ENCODE measurements around the gene NRTN. TPM values are rescaled to one million over a fixed set of nuclear protein-coding genes. Genes with fewer than 3 reads are reported as not detected.

Gene NRTN
- total and polyA plus RNA-seq, 2 donors (not counting 3 experiments of a cell fraction or from before 2014, with no cell fraction given), result 0.41 TPM; not detected in 1

DNA sequence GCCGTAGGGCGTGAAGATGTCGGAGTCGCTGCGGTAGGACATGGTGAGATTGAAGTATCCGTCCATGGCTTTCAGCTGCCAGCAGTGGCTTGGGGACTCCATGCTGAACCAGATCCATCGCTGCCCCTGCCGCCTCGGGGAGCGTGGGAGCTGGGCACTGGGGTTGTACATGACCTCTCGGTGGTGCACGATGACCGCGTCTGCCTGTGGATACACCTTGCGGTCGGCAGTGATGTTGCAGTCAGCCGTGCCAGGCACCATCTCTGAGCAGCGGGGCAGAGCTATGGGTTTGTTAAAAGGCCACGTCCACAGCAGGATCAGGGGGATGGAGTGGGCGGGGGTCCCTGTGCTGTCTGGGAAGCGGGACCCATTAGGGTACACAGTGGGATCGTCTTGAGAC lies 27.2 kb downstream of the NRTN start:
- no TSS peak for BruUV-seq (replicated peaks)
- Histone ChIP-seq H3K4me3 (replicated peaks in 1 of 3; ENCODE audit: insufficient read depth in 1 of 3, low read depth in 1 of 3, low read length in 3 of 3) (no peak overlapping the region), H3K27ac (ENCODE audit: insufficient read depth, low read depth, low read length) (no peak overlapping the region), H3K4me2 (ENCODE audit: insufficient read depth, low read length) (no peak overlapping the region), H3K79me2 (ENCODE audit: control insufficient read depth, insufficient read depth, low read length) (no peaks in the 10 kb centered on the region), H4K20me1 (replicated peaks; ENCODE audit: control insufficient read depth, extremely low read depth, insufficient read depth, low read length) (no peaks in the 10 kb centered on the region), H3K4me1 (ENCODE audit: control insufficient read depth, extremely low read depth, insufficient read depth, low read length) (peaks cover 7% of the 10 kb centered on the region), H3K36me3 (ENCODE audit: control insufficient read depth in 2 of 2, extremely low read depth in 1 of 2, insufficient read depth in 2 of 2, low read length in 2 of 2) (no peaks in the 10 kb centered on the region), H3K9ac (replicated peaks; ENCODE audit: extremely low read depth, insufficient read depth, low read length) (no peak overlapping the region), H3K27me3 (ENCODE audit: control insufficient read depth in 2 of 2, insufficient read depth in 2 of 2, low read length in 2 of 2) (peaks cover 0 to 3% of the 10 kb centered on the region in 2 experiments), H2AFZ (ENCODE audit: low read depth, low read length) (no peak overlapping the region), H3K9me1 (replicated peaks; ENCODE audit: control insufficient read depth, extremely low read depth, insufficient read depth, low read length) (no peaks in the 10 kb centered on the region), H3K9me3 (replicated peaks; ENCODE audit: control insufficient read depth, insufficient read depth, low read length) (no peaks in the 10 kb centered on the region)
- no peak for DNase-seq (ENCODE audit: low read depth, low spot score)
- TF ChIP-seq POLR2A (IDR thresholded peaks at IDR 0.05; ENCODE audit: low read depth, low read length), result no peak
- no peak for TF ChIP-seq JUN (IDR thresholded peaks at IDR 0.05; ENCODE audit: borderline replicate concordance, insufficient read depth, insufficient read length, low read depth)
- no peak for TF ChIP-seq FOS (IDR thresholded peaks at IDR 0.05; ENCODE audit: borderline replicate concordance, insufficient read depth, low read length)
- TF ChIP-seq, protein P1, sequence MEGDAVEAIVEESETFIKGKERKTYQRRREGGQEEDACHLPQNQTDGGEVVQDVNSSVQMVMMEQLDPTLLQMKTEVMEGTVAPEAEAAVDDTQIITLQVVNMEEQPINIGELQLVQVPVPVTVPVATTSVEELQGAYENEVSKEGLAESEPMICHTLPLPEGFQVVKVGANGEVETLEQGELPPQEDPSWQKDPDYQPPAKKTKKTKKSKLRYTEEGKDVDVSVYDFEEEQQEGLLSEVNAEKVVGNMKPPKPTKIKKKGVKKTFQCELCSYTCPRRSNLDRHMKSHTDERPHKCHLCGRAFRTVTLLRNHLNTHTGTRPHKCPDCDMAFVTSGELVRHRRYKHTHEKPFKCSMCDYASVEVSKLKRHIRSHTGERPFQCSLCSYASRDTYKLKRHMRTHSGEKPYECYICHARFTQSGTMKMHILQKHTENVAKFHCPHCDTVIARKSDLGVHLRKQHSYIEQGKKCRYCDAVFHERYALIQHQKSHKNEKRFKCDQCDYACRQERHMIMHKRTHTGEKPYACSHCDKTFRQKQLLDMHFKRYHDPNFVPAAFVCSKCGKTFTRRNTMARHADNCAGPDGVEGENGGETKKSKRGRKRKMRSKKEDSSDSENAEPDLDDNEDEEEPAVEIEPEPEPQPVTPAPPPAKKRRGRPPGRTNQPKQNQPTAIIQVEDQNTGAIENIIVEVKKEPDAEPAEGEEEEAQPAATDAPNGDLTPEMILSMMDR (IDR thresholded peaks at IDR 0.05; ENCODE audit: extremely low read depth in 1 of 2, insufficient read depth in 1 of 2, low read depth in 1 of 2, low read length in 2 of 2), result no peak
- no peak for TF ChIP-seq MYC (IDR thresholded peaks at IDR 0.05; ENCODE audit: low read depth, low read length)
- TF ChIP-seq, protein P2, sequence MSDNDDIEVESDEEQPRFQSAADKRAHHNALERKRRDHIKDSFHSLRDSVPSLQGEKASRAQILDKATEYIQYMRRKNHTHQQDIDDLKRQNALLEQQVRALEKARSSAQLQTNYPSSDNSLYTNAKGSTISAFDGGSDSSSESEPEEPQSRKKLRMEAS (IDR thresholded peaks at IDR 0.05; ENCODE audit: insufficient read depth, insufficient read length), result no peak
- TF ChIP-seq POLR2AphosphoS5 (IDR thresholded peaks at IDR 0.05; ENCODE audit: insufficient read depth, low read depth, low read length), result no peak
- TF ChIP-seq GATA2 (IDR thresholded peaks at IDR 0.05; ENCODE audit: insufficient read depth, insufficient read length, low read depth, low read length), result no peak
- no peak for TF ChIP-seq EZH2 (IDR thresholded peaks at IDR 0.05; ENCODE audit: borderline replicate concordance, low read depth, low read length, severe bottlenecking)
- dilution Hi-C loops (cut with MboI; ENCODE audit: extremely low pct_ligation_motif_present, low sequenced_read_pairs), result no loop called here
- FAIRE-seq, result no peak
- POLR2A ChIA-PET, result interaction anchor here (0.6 kb wide), 1 partner anchor 316 kb away, joined by 8 read pairs; no protein-coding TSS in a partner anchor
- CTCF ChIA-PET, result no interaction called here
- intact Hi-C loops (cut with micrococcal nuclease), result no loop called here

Measured in endothelial cell of umbilical vein (primary cell).